HepG2 (cell line): ENCODE results near the gene NCOA7. TPM values are rescaled to one million over a fixed set of nuclear protein-coding genes. Genes with fewer than 3 reads are reported as not detected.

Source experiments
- AGO1 ChIP-seq: fragments of 200-400 bp; formaldehyde crosslinking; IDR thresholded peaks from 2 replicates; pipeline ENCODE4 v1.6.1; 2017; ENCODE audit warnings: mild to moderate bottlenecking, low read depth, low read length, moderate library complexity; ENCODE audit not compliant: poor library complexity, severe bottlenecking
- BORCS8-MEF2B ChIP-seq: sonication (generic); formaldehyde crosslinking; IDR thresholded peaks from 2 replicates; pipeline ENCODE4 v1.8.0; 2022; ENCODE audit warnings: mild to moderate bottlenecking, missing genetic modification reagents
- CHD2 ChIP-seq: IDR thresholded peaks from 2 replicates; pipeline ENCODE4 v1.6.1; 2011; ENCODE audit warnings: low read depth, low read length, improper control_type of control experiment
- ESRRA ChIP-seq: sonication (generic); formaldehyde crosslinking; IDR thresholded peaks from 2 replicates; pipeline ENCODE4 v1.5.1; 2020; ENCODE audit warnings: mild to moderate bottlenecking, low read depth, missing genetic modification reagents
- LBX2 ChIP-seq: sonication (generic); formaldehyde crosslinking; IDR thresholded peaks from 2 replicates; pipeline ENCODE4 v1.5.0; 2020; ENCODE audit warnings: missing genetic modification reagents, mild to moderate bottlenecking, borderline replicate concordance
- MYPOP ChIP-seq: sonication (generic); formaldehyde crosslinking; IDR thresholded peaks from 2 replicates; pipeline ENCODE4 v1.8.1; 2023; ENCODE audit warnings: mild to moderate bottlenecking, moderate library complexity, missing genetic modification reagents
- REXO4 ChIP-seq: sonication (generic); formaldehyde crosslinking; IDR thresholded peaks from 2 replicates; pipeline ENCODE4 v1.8.0; 2022; ENCODE audit warnings: missing genetic modification reagents, mild to moderate bottlenecking, borderline replicate concordance
- SMAD9 ChIP-seq: sonication (generic); formaldehyde crosslinking; IDR thresholded peaks from 2 replicates; pipeline ENCODE4 v1.5.1; 2020; ENCODE audit warnings: mild to moderate bottlenecking, missing genetic modification reagents
- TFE3 ChIP-seq: IDR thresholded peaks from 2 replicates; pipeline ENCODE4 v1.6.1; 2016
- THYN1 ChIP-seq: sonication (generic); formaldehyde crosslinking; IDR thresholded peaks from 2 replicates; pipeline ENCODE4 v1.8.1; 2023; ENCODE audit warnings: low read depth, mild to moderate bottlenecking, moderate library complexity, missing genetic modification reagents, borderline replicate concordance
- TSC22D2 ChIP-seq: sonication (generic); formaldehyde crosslinking; IDR thresholded peaks from 2 replicates; pipeline ENCODE4 v1.5.1; 2020; ENCODE audit warnings: missing genetic modification reagents, mild to moderate bottlenecking, borderline replicate concordance
- ZNF124 ChIP-seq: sonication (generic); formaldehyde crosslinking; IDR thresholded peaks from 2 replicates; pipeline ENCODE4 v1.4.0; 2020; ENCODE audit warnings: missing genetic modification reagents
- ZNF326 ChIP-seq: sonication (generic); formaldehyde crosslinking; IDR thresholded peaks from 2 replicates; pipeline ENCODE4 v1.4.0; 2020; ENCODE audit warnings: missing genetic modification reagents, borderline replicate concordance
- ZNF460 ChIP-seq: sonication (generic); formaldehyde crosslinking; IDR thresholded peaks from 2 replicates; pipeline ENCODE4 v1.5.1; 2020; ENCODE audit warnings: missing genetic modification reagents, mild to moderate bottlenecking, borderline replicate concordance
- ZNF512 ChIP-seq: sonication (generic); formaldehyde crosslinking; IDR thresholded peaks from 2 replicates; pipeline ENCODE4 v1.4.0; 2020; ENCODE audit warnings: mild to moderate bottlenecking, missing genetic modification reagents
- ZNF530 ChIP-seq: sonication (generic); formaldehyde crosslinking; IDR thresholded peaks from 2 replicates; pipeline ENCODE4 v1.5.0; 2020; ENCODE audit warnings: low read depth, mild to moderate bottlenecking, missing genetic modification reagents
- ZNF556 ChIP-seq: sonication (generic); formaldehyde crosslinking; IDR thresholded peaks from 2 replicates; pipeline ENCODE4 v1.4.0; 2020; ENCODE audit warnings: mild to moderate bottlenecking, missing genetic modification reagents, borderline replicate concordance
- ZNF577 ChIP-seq: sonication (generic); formaldehyde crosslinking; IDR thresholded peaks from 2 replicates; pipeline ENCODE4 v1.4.0; 2020; ENCODE audit warnings: mild to moderate bottlenecking, low read depth, missing genetic modification reagents, borderline replicate concordance
- ZNF678 ChIP-seq: sonication (generic); formaldehyde crosslinking; IDR thresholded peaks from 2 replicates; pipeline ENCODE4 v1.4.0; 2020; ENCODE audit warnings: mild to moderate bottlenecking, missing genetic modification reagents
- ZNF7 ChIP-seq: IDR thresholded peaks from 2 replicates; pipeline ENCODE4 v1.6.1; 2016; ENCODE audit warnings: missing biosample characterization, missing genetic modification reagents
- ZNF772 ChIP-seq: sonication (generic); formaldehyde crosslinking; IDR thresholded peaks from 2 replicates; pipeline ENCODE4 v1.5.0; 2020; ENCODE audit warnings: mild to moderate bottlenecking, missing genetic modification reagents
- ZNF800 ChIP-seq: sonication (generic); formaldehyde crosslinking; IDR thresholded peaks from 2 replicates; pipeline ENCODE4 v1.4.0; 2020; ENCODE audit warnings: missing genetic modification reagents
- ZNF891 ChIP-seq: sonication (generic); formaldehyde crosslinking; IDR thresholded peaks from 2 replicates; pipeline ENCODE4 v1.5.0; 2020; ENCODE audit warnings: mild to moderate bottlenecking, missing genetic modification reagents
- polyA plus RNA-seq, 8 experiments: library from polyadenylated mRNA; depleted of rRNA in 3 of 8; stranded (reverse) in 7 of 8; unstranded in 1 of 8; fragments of >200 nt; fragmentation: Illumina TruSeq in 4 of 8; extraction: Trizol in 4 of 8; gene quantifications; 2 replicates each; pipeline versions ENCODE4 v1.2.1 to v1.2.3, GENCODE V29; 2011 to 2016; ENCODE audit warnings: low read depth in 4 of 8, missing spikeins in 1 of 8, mixed read lengths in 1 of 8; ENCODE audit not compliant: insufficient read depth in 1 of 8
- total RNA-seq, 5 experiments: library from RNA; depleted of rRNA; stranded (reverse); fragments of >200 nt; fragmentation: Illumina TruSeq; extraction: Trizol; gene quantifications; 2 replicates each; pipeline ENCODE4 v1.2.3, GENCODE V29; 2016; ENCODE audit warnings: low read depth in 1 of 5

NCOA7 gene
- total and polyA plus RNA-seq, 2 of the 13 experiments (the other 11 are each of a cell fraction or from before 2014, with no cell fraction given): 13.6 to 20.8 TPM

- TF ChIP-seq TFE3 (CRISPR knock-in tag): no peak
- TF ChIP-seq ZNF530 (CRISPR knock-in tag): no peak
- TF ChIP-seq CHD2: no peak
- TF ChIP-seq ESRRA (CRISPR knock-in tag): no peak; the same call in none of the 2 replicates
- TF ChIP-seq ZNF772 (CRISPR knock-in tag): no peak; the same call in 1 of the 2 replicates
- no peak for TF ChIP-seq ZNF577
- no peak for TF ChIP-seq ZNF7 (CRISPR knock-in tag)
- TF ChIP-seq ZNF512 (CRISPR knock-in tag): no peak
- TF ChIP-seq ZNF800 (CRISPR knock-in tag): no peak
- TF ChIP-seq ZNF556 (CRISPR knock-in tag): peak; percentile 35; the same call in 1 of the 2 replicates
- TF ChIP-seq ZNF124: no peak
- TF ChIP-seq ZNF678 (CRISPR knock-in tag): peak; percentile 78; the same call in 1 of the 2 replicates
- no peak for TF ChIP-seq ZNF460 (CRISPR knock-in tag)
- TF ChIP-seq LBX2 (CRISPR knock-in tag): peak; percentile 66; the same call in 1 of the 2 replicates
- TF ChIP-seq MYPOP: peak; percentile 83
- TF ChIP-seq THYN1 (CRISPR knock-in tag): no peak
- no peak; the same call in none of the 2 replicates for TF ChIP-seq REXO4 (CRISPR knock-in tag)
- TF ChIP-seq ZNF326: no peak
- no peak; the same call in 1 of the 2 replicates for TF ChIP-seq BORCS8-MEF2B (CRISPR knock-in tag)
- TF ChIP-seq AGO1: no peak
- TF ChIP-seq ZNF891 (CRISPR knock-in tag): peak; percentile 84
- no peak for TF ChIP-seq TSC22D2 (CRISPR knock-in tag)
- no peak for TF ChIP-seq SMAD9 (CRISPR knock-in tag)
Observed at GRCh38 chr6:125749173-125749864, 41.4 kb upstream of the NCOA7 start, which contains the start of gene HEY2 (continued).
